Fibroblast of skin of right quadriceps (primary cell): ENCODE results near the gene TMEM140.
"Not testable (repeated sequence)": the region's sequence is repeated elsewhere in the genome, so short reads cannot be mapped to it uniquely, and the experiment has no call there.

ENCODE experiments used
- DNase-seq: peaks from one replicate; pipeline ENCODE4 v3.0.0-alpha.2; 2013

The TMEM140 gene

DNA sequence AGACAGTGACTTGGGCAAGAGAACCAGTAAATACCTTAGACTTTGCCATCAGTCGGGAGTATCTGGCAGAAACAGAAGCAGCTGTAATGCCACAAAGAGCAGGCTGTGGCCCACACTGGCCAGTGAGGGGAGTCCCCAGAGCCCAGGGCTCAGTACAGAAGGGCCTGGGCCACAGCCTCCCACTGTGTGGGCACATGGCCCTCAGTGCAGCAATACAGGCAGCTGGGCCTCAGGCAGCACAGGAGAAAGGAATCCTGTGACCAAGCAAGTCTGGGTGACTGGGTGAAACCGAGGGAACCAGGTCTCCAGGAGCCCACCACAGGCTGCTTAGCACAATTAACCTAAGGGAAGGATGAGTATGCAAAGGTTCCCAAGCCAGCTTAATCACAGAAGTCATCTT lies 49.5 kb downstream of the TMEM140 start:
- DNase-seq = no peak

DNA sequence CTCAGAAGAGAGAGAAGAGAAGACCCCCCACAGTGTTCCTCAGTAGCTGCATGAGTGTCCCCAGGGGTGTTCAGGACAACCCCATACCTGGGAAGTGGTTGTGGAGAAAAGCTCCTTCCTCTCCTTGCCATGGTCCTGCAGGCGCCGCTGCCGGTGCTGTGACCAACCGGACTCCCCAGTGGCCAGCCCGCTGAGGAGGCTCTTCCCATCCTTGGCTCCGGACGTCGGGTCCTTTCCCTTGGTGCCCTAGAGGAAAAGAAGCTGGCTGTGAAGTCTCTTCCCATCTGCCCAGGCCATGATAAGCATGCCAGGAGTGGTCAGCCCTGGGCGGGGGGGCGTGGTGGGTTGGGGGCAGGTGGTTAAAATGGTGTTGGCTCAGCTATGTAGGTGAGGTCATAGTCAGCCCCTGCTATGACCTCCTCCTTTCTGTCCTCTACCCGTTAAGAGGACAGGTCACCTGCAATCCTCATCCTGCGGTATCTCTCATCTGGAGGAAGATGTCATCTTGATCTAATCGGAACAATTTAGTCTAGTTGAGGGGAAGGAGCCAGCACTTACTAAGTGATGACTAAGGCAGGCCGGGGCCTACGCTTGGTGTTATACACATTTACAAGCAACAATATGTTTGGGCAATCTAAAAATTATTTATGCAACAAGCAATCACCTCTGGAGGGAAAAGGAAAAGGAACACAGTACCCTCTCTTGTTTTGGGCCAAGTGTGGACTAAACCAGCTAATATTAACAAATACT lies 50.2 kb downstream of the TMEM140 start:
- no peak for DNase-seq

GRCh38 chr7:135199439-135199838 lies 51.6 kb downstream of the TMEM140 start:
- DNase-seq = no peak

DNA sequence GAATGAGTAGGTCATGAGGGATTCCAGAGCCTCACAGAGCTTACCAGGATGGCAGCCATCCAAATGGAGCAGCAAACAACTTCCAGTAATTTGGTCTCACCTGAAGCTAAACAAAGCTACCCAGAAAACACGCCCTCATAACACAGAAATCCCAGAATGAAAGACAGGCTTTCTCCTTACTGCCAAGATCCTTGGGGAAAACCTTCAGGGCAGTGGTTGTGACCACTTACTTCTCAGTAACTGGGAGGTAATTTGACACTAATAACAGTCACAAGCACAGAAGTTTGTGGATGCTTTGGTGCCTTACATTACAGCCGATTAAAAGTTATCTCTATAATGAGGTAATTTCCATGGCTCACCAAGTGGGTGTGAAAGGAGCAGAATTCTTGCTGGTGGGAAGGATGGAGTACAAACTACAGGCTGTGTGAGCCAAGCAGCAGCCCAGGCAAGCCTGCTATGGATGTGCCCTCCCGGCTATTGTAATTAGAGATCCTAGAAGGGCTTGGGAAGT lies 53.0 kb downstream of the TMEM140 start:
- no peak for DNase-seq

GRCh38 chr7:135201350-135201749 lies 53.5 kb downstream of the TMEM140 start:
- no peak for DNase-seq

- DNase-seq = no peak
Measured at GRCh38 chr7:135204341-135204749, 56.5 kb downstream of the TMEM140 start.

GRCh38 chr7:135204876-135205275 lies 57.0 kb downstream of the TMEM140 start:
- DNase-seq = no peak

- DNase-seq = no peak
Measured at GRCh38 chr7:135205850-135206249, 58.0 kb downstream of the TMEM140 start.

DNA sequence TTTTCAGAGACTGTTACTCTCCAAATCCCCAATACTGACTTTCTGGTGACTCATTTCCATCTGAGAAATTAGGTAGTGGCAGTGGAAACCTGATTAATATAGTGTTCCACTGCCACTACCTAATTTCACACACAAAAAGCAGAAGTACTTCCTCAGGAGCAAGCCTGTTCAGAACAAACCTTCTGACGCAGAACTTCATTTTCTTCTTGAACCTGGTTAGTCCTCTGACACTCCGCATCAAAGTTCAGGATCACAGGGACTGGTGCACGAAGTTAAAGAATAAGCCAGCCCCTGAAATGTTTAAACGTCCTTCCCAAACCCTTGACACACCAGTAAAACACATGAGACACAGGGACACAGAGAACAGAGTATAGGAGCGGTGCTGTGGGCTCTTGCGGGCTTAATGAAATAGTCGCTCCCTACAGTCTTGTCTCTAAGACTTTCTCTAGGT lies 59.1 kb downstream of the TMEM140 start:
- no peak for DNase-seq

- no peak for DNase-seq
Measured at GRCh38 chr7:135207406-135208101, 59.7 kb downstream of the TMEM140 start.

DNA sequence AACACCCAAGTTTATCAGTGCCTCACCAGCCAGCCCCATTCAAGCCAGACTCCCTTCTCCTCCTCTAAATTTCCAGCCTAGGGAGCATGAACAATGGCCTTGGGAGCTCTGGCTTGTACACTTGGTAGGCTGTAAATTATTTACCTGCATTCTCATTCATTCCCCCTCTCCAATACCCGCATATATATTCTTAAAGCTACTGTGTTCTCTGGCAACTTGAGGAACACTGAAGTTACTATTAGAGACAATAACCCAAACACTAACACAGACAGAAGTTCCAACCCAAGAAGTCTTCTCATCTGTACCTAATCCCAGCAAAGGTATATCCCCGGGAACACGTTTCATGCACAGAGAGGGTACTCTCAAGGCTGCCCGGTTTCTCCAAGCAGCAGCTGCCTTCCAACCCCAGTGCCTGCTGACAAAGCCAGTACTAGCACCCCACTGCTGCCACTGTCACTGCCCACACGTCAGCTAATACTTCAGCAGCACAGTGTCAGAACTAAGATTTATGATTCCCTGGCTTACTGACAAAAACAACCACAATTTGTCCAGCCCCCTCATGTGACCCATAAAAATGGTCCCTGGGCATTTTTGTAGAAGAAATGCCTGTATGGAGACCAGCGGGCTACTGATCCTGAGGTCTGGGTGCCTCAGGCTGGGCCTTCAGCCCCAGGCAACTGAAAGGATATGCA lies 60.4 kb downstream of the TMEM140 start:
- no peak for DNase-seq

DNA sequence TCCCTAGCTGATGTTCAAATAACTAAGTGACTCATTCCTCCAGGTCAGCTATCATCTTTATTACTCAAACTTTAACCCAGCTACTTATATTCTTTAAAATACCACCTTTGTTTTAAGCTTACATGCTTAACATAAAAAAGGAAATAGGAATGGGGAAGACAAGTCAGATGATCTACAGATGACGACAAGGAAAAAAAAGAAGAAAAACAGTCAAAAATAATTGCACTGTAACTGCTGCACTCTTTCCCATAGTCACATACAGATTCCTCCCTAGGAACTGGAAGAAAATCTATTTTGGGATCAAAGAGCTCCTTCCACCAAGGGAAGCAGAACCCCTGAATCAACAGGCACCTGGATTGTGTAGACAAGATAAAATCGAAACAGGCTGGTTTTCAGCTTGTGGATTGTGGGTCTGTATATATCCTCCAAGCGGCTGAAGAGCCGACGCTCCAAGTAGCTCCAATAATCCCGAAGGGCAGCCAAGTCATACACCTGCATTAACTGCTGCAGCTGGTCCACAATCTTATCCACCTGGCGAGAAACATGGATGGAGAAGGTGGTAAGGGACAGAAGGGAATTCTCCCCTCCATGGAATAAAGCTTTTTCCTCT lies 61.5 kb downstream of the TMEM140 start:
- DNase-seq = no peak

DNA sequence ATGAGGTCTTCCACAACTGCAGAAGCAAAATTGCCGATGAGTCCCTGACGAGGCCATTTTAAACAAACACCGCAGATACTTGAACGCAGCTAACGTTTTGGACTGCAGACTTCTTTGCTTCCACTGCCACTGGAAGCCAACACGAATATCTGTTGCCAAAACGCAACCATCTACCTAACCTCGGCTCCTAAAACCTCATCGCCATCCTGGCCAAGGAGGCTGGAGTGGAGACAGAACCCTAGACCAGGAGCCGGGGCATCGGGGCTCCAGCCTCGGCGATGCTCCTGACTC lies 63.0 kb downstream of the TMEM140 start:
- no peak for DNase-seq

DNA sequence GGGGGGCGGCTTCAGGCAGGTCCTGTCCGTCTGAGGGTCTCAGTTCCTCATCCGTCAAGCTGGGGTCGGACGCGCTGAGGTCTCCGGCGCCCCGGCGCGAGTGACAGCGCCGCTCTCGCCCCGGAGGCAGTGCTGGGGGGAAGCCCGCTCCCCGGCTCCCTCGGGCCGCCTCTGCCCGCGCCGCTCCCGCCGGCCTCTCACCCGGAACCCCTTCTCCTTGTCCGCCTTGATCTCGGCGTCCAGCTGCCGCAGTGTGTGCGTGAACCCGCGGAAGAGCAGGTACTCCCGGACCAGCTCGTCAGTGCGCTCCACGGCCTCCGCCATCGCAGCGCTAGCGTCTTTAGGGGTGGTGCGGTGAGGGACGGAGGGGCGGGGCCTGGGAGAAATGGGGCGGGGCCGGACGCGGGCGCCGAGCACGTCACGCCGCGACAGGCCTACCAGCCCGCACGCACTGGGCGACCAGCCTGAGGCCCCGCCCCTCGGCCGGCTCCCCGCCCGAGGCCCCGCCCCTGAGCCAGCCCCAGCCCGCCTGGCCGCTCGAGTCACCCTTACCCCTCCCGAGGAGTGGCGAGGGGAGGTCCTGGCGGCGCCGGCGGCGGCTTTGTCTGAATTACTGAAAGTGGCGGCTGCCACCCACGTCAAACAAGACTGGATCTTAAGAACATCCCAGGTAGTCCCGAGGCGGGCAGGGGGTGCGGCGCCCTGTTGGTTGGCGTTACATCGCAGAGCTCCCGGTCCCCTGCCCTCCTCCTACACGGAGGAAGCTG lies 63.5 kb downstream of the TMEM140 start, which contains the start of gene WDR91:
Gene WDR91, minus strand, starts transcription at position 348 of the 767 bp plus-strand sequence. Its CDS starts 24 bp downstream, at position 324.
- DNase-seq = peak; percentile 88

DNA sequence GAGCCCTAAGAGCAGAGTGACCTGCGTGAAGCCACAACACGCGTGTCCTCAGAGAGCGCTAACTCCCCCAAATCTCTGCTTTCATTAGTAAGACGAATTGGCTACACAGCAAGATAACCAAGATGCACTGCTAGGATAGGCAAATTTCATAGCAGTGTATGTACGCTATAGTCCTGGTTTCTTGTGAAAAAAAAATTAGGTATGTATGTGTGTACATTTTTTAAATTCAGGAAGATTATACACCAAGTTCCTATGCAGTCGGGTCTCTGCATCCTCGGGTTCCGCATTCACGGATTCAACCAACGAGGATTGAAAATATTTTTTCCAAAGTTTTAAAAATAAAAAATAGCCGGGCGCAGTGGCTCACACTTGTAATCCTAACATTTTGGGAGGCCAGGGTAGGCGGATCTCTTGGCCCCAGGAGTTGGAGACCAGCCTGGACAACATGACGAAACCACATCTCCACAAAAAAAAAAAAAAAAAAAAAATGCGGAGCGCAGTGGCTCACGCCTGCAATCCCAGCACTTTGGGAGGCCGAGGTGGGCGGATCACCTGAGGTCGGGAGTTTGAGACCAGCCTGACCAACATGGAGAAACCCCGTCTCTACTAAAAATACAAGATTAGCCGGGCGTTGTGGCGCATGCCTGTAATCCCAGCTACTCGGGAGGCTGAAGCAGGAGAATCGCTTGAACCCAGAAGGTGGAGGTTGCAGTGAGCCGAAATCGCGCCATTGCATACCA lies 64.2 kb downstream of the TMEM140 start:
- DNase-seq = not testable (repeated sequence)

GRCh38 chr7:135213831-135214230 lies 66.0 kb downstream of the TMEM140 start:
- DNase-seq = no peak

DNA sequence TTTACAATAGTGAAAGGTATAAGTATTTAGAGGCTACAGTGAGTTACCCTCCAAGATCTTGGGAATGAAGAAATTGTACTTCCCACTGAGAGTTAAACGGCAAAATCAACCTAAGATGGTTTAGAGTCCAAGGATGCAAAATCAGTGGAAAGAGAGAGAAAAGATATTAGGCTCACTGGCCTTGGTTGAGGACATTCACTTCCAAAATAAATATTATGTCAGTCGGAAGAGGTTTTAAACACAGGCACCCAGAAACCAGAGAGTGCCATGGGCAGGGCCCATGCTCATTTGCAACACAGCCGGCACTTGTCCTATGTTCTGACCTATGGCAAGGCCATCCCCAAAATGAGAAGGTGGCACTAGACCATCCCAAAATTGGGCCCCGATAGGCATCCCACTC lies 67.3 kb downstream of the TMEM140 start:
- no peak for DNase-seq

DNA sequence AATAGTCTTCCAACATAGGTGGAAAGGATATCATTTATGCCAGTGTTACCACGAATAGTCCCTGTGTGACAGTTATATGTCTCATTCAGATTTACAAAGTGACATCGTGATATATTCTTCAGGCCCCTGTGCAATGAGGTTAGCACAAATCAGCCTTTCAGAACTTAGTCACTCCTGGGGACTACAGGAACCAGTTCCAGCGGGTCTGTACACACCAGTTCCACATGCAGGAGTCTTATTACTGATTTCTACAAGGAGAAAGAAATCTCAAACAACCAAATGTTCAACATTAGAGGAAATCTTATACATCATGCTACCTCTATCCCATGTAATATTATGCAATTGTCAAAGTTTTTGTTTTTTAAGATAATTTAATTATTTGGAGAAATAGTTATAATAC lies 67.8 kb downstream of the TMEM140 start:
- DNase-seq = no peak
